NCI-H82 treated with DMSO at 0.1 percent for 48 hours (cell line): ENCODE results near the gene ARHGAP20.

Source experiments
- DNase-seq: peaks from one replicate; lab custom pipeline; 2025; ENCODE audit not compliant: unreplicated experiment; lab: John Stamatoyannopoulos, UW

The ARHGAP20 gene

GRCh38 chr11:110720431-110721275 is 8.4 kb upstream of the ARHGAP20 start:
- DNase-seq, result no peak

- no peak for DNase-seq
Measured at GRCh38 chr11:110716361-110716760, 4.1 kb upstream of the ARHGAP20 start.

DNA sequence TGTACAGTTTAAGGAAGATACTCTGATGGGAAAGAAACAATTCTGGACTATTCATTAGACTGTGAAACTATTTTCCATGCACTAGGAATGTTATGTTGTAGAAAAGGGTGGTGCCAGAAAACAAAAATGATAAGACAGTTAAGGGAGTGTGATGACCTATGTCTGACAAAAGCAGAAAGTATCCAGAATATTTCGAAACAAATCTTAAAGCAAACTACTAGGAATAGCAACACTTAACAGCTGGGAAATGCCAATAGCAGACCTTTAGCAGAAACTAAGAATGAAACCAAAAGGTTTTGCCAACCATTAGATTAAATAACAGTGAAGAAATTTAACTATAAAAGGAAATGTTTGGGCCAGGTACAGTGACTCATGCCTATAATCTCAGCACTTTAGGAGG is 3.3 kb upstream of the ARHGAP20 start:
- no peak for DNase-seq

DNA sequence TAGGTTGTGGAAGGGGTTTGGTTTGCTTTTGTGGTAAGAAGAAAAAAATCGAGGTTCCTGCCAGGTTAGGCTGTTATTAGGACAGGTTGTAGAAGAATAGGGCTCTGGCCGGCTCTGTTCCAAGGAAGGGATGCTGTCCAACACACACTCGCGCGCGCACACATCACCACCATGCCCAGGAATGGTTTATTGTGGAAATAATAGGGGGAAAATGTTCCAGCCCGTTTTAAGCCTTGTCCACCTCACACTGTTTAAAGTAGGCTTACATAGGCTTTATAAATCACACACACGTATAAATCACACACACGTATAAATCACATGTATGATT is 1.2 kb upstream of the ARHGAP20 start:
- DNase-seq, result no peak

DNA sequence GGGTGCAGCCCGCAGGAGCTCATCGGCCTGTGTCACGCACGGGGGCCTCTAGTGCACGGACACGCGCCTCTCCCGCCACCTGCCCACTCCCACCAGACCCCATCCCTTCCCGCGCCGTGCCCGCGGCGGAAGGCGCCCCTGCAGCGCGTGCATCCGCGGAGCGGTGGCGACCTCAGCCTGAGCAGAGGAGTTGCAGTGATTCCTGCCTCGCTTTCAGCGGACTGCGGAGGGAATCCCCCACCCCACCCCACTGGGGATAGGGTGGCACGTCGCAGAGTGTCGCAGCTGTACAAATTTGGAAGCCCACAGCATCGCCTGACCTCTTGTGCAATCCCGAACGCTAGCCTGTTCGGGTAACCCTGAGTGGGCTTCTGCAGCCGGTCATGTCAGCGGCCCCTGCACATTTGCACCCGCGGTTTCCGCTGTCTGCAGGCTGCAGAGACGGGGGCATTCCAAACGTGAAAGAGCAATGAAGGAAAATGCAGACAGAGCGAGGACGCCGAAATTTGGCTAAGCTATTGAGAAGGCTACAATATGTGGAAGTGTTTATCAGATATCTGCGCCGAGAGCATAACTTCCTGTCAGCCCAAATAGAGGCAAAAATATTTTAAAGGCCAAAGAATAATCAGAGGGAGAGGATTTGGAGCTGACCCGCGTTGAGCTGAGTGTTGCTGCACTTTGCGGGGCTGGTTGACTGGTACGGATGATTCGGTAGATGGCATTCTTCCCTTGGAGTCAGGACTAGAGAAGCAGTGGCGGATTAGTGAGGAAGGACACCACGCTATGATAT is 617 bp upstream of the ARHGAP20 start:
- DNase-seq, result peak; percentile 17

DNA sequence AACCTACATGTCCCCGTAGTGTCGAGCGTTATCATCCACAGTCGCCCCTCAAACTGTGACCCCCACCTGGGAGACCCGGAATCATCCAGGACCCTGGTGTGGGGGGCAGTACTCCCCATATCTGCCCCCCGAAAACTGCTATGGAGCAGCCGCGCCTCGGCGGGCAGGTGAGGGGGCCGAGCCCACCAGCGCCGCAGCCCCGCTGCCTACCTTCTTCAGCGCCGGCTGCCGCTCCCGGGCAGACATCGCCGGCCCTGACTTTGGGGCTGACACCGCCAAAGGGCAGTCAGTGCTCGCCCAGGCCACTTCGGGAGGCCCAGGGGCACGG is 825 bp downstream of the ARHGAP20 start:
- DNase-seq, result no peak

DNA sequence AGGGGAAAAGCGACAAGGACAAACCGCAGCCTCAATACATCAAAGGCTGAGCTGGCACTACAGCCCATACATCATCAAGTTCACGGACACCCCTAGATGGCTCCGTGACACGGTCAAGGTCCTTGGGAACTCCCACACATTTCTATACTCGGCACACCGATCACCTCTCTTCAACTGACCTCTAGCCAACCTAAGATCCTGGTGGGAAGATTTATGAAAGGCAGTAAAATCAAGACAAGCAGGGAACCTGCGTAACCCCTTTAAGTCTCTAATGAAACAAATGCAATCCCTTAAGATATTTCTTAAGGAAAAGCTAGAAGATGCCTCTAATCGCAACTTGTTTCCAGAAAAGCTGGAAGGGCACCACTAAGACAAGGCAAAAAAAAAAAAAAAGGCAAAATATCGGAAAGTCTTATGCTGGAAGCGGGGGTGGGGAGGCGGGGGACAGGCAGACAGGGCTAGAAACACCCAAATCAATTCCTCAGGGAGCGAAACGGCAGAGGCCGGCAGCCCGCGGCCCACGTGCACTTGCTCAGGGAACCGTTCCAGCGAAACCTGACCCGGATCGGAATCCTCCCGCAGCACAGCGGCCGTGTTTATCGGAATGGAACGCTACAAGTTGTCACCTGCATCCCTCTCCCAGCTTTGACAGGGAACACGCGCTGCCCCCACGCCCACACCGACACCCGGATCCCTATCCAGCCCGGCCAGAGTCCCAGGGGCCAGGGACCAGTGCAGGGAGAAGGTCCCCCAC is 1.4 kb downstream of the ARHGAP20 start:
- DNase-seq, result no peak

- DNase-seq, result no peak
Measured at GRCh38 chr11:110704210-110704864, 7.9 kb downstream of the ARHGAP20 start.

- DNase-seq, result peak; percentile 7
Measured at GRCh38 chr11:110691926-110692325, 20.3 kb downstream of the ARHGAP20 start.

GRCh38 chr11:110689306-110689705 is 22.9 kb downstream of the ARHGAP20 start:
- DNase-seq, result no peak

DNA sequence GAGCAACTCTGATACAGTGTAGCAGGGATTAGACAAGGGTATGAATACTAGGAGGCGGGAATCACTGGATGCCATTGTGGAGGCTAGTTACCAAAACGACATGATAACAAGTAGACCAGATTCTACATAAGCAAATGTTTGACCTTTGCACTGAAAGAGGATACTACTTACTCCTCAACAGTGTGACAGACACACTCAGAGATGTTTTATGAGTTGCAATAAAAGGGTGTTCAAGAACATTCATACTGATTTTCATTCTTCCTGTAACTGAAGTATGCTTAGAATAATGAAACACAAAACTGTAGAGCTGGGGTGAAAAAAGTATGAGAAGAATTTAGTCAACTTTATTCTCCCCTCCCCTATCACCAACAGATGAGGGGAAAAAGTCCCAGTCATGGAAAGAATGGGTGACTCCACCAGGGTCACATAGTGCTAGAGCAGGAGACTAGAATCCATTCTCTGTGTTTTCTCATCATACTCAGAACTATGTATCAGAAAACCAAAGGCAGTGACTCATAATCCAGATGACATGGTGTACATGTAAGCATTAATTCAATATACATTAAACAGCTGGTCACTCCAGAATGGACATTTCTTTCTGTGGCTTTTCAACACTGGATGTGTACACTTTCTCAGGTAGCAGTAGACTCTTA is 32.8 kb downstream of the ARHGAP20 start:
- DNase-seq, result no peak

- no peak for DNase-seq
Measured at GRCh38 chr11:110675548-110675947, 36.7 kb downstream of the ARHGAP20 start.

DNA sequence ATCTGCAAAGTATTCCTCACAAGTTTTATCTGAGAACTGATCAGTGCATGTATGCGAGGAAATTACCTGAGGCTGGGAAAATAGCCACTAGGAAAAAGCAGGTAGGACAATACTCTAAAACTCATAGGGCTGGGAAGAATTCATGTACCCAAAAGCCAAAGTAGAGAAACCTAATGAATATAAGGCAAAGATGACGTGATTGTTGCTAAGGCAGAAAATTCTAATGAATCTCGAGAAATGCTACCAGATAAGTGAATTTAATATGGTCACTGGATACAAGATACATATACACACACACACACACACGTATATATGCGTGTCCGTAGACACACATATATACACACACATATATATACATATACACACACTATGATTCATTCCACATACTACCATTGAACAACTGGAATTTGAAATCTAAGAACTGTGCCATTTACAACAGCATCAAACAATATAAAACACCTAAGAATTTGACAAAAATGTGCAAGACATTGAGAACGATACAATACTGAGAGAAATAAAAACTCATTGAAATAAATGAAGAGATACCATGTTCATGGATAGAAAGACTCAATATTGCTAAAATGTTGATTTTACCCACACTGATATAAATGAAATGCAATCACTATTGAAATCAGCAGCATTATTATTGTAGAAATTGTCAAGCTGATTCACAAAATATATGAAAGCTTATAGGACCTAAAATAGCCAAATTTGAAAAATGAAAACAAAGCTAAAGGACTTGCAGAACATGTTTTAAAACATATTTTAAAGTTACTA is 46.4 kb downstream of the ARHGAP20 start:
- no peak for DNase-seq

- no peak for DNase-seq
Measured at GRCh38 chr11:110655967-110656366, 56.3 kb downstream of the ARHGAP20 start.

GRCh38 chr11:110654456-110654855 is 57.8 kb downstream of the ARHGAP20 start:
- no peak for DNase-seq

DNA sequence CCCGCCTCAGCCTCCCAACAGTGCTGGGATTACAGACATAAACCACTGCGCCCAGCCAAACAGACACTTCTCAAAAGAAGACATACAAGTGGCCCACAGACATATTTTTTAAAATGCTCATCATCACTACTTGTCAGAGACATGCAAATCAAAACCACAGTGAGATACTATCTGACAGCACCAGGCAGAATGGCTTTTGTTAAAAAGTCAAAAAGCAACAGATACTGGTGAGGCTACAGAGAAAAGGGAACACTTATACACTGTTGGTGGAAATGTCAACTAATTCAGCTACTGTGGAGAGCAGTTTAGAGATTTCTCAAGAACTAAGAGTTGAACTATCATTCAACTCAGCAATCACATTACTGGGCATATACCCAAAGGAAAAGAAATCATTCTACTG is 67.0 kb downstream of the ARHGAP20 start:
- no peak for DNase-seq

DNA sequence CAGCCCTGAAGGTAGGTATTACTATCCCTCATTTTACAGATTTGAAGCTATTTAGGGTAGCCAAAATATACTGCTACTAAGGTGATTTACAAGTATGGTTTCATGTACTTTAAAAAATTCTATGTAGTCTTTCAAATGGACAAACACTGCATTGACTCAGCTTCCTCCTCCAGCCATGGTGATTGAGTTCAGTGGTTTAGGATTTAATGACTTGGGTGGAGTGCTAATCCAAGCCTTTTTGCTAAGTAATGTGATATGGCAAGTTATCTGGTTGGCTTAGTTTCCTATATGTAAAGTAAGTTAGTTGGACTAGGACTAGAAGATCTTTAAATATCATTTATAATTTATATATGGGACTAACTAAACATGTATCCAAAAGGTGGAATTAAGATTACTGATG is 77.9 kb downstream of the ARHGAP20 start:
- DNase-seq, result no peak

DNA sequence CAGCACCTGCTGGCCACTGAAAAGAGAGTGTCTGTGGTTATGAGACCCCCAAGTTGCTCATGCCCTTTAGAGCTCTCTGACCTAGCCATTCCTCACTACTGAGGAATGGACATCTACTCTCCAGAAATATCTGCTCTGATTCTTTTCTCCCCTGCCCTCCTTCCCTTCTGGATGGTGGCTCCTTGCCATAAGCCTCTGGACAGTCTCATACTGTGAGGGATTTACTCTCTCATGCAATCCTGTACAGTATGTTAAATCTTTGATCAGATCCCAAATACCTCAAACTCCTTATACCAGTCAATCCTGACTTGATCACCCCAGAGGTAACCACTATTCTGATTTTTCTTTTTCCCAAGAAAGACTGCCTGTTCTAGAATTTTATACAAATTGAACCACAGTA is 80.7 kb downstream of the ARHGAP20 start:
- no peak for DNase-seq

DNA sequence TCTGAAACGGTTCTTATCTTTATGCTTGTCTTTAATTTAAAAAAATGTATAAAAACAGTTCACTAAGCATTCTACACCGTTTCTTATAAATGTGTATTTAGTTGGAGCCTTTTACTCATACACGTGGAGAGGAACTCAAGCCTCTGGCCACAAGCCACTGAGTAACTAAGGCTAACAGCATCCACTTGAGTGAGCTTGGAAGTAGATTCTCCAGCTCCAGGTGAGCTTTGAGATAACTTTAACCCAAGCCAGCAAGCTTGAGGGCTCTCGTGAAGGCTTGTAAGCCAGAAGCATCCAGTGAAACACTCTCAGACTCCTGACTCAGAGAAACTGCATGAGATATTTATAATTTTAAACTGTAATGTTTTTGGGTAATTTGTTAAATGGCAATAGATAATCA is 82.6 kb downstream of the ARHGAP20 start:
- no peak for DNase-seq

GRCh38 chr11:110621826-110622225 is 90.4 kb downstream of the ARHGAP20 start:
- no peak for DNase-seq
